ENCODE data around the gene FGF12.

FGF12 gene

GRCh38 chr3:192700885-192701284 lies 26.5 kb downstream of the FGF12 start:
- no peak for ATAC-seq
- TF ChIP-seq BACH2 (CRISPR knock-in tag; IDR thresholded peaks at IDR 0.05; ENCODE audit: borderline replicate concordance) (no peak), ZFP3 (CRISPR knock-in tag; IDR thresholded peaks at IDR 0.05) (no peak), PATZ1 (CRISPR knock-in tag; IDR thresholded peaks at IDR 0.05; ENCODE audit: borderline replicate concordance) (no peak), GLIS3 (CRISPR knock-in tag; IDR thresholded peaks at IDR 0.05) (no peak), CSRNP3 (CRISPR knock-in tag; IDR thresholded peaks at IDR 0.05) (no peak), OSR1 (CRISPR knock-in tag; IDR thresholded peaks at IDR 0.05) (no peak), ZFP30 (CRISPR knock-in tag; IDR thresholded peaks at IDR 0.05) (no peak), ARNTL (CRISPR knock-in tag; IDR thresholded peaks at IDR 0.05; ENCODE audit: borderline replicate concordance, low read depth) (no peak), CSDC2 (CRISPR knock-in tag; IDR thresholded peaks at IDR 0.05) (no peak), RARB (CRISPR knock-in tag; IDR thresholded peaks at IDR 0.05) (no peak), ESRRG (CRISPR knock-in tag; IDR thresholded peaks at IDR 0.05) (no peak), CREB5 (CRISPR knock-in tag; IDR thresholded peaks at IDR 0.05; ENCODE audit: low read depth) (no peak), ZNF8 (CRISPR knock-in tag; IDR thresholded peaks at IDR 0.05) (no peak), POU6F1 (CRISPR knock-in tag; IDR thresholded peaks at IDR 0.05; ENCODE audit: borderline replicate concordance, low read depth) (no peak), TOX (CRISPR knock-in tag; IDR thresholded peaks at IDR 0.05; ENCODE audit: borderline replicate concordance) (no peak), TSHZ2 (CRISPR knock-in tag; IDR thresholded peaks at IDR 0.05) (no peak)

- no peak for ATAC-seq
- TF ChIP-seq ZNF565 (CRISPR knock-in tag; conservative IDR thresholded peaks at IDR 0.05; ENCODE audit: low read depth) (no peak), POU6F1 (CRISPR knock-in tag; IDR thresholded peaks at IDR 0.05; ENCODE audit: borderline replicate concordance, low read depth) (no peak), OSR1 (CRISPR knock-in tag; IDR thresholded peaks at IDR 0.05) (no peak), TCF4 (CRISPR knock-in tag; IDR thresholded peaks at IDR 0.05; ENCODE audit: borderline replicate concordance) (no peak), CREB5 (CRISPR knock-in tag; IDR thresholded peaks at IDR 0.05; ENCODE audit: low read depth) (no peak), TOX (CRISPR knock-in tag; IDR thresholded peaks at IDR 0.05; ENCODE audit: borderline replicate concordance) (no peak), ZNF70 (CRISPR knock-in tag; IDR thresholded peaks at IDR 0.05) (no peak), ZNF8 (CRISPR knock-in tag; IDR thresholded peaks at IDR 0.05) (no peak), ISL1 (CRISPR knock-in tag; IDR thresholded peaks at IDR 0.05) (no peak)
These were observed 30.3 kb downstream of the FGF12 start for GRCh38 chr3:192696943-192697587.
